ENCODE results near the gene HOXD12.

DNA sequence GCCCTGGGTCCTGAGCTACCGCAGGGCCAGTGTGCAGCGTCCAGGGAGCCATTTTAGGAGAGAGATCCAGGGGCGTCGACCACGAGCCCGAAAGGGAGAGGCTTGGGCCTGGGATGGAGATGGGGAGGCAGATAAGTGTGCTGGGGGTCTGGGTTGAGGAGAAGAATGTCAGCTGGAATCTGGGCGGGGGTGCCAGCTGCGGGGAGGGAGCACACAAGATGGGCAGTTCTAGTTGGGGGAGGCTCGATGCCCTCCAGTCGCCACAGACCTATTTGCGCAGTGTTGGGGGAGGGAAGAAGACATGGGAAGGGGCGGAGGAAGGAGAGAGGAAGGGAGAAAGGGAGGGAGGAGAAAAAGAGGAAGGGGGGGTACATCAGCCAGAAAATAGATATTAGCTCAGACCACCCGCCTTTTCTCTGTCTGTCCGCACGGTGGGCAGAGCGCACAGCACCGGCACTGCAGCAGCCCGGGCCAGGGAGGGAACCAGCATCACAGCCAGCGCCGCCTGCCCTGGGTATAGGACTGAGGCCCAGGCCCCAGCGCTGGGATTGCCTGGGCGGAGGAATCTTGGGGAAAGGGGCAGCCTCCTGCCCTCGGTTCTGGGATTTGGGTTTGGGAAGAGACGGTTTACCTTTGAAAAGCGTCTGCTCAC lies 5.6 kb downstream of the HOXD12 start:
- TF ChIP-seq, protein P1, sequence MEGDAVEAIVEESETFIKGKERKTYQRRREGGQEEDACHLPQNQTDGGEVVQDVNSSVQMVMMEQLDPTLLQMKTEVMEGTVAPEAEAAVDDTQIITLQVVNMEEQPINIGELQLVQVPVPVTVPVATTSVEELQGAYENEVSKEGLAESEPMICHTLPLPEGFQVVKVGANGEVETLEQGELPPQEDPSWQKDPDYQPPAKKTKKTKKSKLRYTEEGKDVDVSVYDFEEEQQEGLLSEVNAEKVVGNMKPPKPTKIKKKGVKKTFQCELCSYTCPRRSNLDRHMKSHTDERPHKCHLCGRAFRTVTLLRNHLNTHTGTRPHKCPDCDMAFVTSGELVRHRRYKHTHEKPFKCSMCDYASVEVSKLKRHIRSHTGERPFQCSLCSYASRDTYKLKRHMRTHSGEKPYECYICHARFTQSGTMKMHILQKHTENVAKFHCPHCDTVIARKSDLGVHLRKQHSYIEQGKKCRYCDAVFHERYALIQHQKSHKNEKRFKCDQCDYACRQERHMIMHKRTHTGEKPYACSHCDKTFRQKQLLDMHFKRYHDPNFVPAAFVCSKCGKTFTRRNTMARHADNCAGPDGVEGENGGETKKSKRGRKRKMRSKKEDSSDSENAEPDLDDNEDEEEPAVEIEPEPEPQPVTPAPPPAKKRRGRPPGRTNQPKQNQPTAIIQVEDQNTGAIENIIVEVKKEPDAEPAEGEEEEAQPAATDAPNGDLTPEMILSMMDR (IDR thresholded peaks at IDR 0.05 in 2 of 3, conservative IDR thresholded peaks at IDR 0.05 in 1 of 3; ENCODE audit: borderline replicate concordance in 1 of 3, insufficient read depth in 1 of 3, low read depth in 2 of 3, low read length in 2 of 3): no peak
- no peak for TF ChIP-seq ZNF274 (IDR thresholded peaks at IDR 0.05; ENCODE audit: low read depth, low read length)
- TF ChIP-seq SP1 (IDR thresholded peaks at IDR 0.05; ENCODE audit: low read depth): no peak
- TF ChIP-seq CBX3 (IDR thresholded peaks at IDR 0.05; ENCODE audit: low read depth): no peak
- TF ChIP-seq JUND (IDR thresholded peaks at IDR 0.05): no peak

All from HCT116 (cell line).